ENCODE results near the gene LANCL3. TPM values are rescaled to one million over a fixed set of nuclear protein-coding genes. Genes with fewer than 3 reads are reported as not detected.

LANCL3 gene
- total RNA-seq, 1 experiment from 2014 or later, result 1.8 TPM

Other genes with a start within 250 kb of the LANCL3 start
- gene PRRG1, start 222.3 kb upstream of the LANCL3 start, total RNA-seq (2014; rRNA removed; shearing (Covaris generic)), result 9.9 and 13.7 TPM in 2 replicates
- gene XK, start 114.1 kb downstream of the LANCL3 start, total RNA-seq (2014; rRNA removed; shearing (Covaris generic)), result 1.5 and 1.8 TPM in 2 replicates
- gene CYBB, start 208.4 kb downstream of the LANCL3 start, total RNA-seq (2014; rRNA removed; shearing (Covaris generic)), result 0.13 TPM in 1 of 2 replicates, not detected in the other